GM23338 (cell line): Measurements from ENCODE around the gene RIF1. TPM values are rescaled to one million over a fixed set of nuclear protein-coding genes. Genes with fewer than 3 reads are reported as not detected.

ENCODE experiments used
- ATAC-seq: fragments of 200-7000 bp; cut with Tn5 transposase; 3 replicates; pipeline ENCODE4 v1.9.1; 2020
- DNase-seq: peaks from one replicate; pipeline ENCODE4 v3.0.0-alpha.2; 2015; ENCODE audit warnings: low spot score
- H2AFZ ChIP-seq: fragments of 200-600 bp; sonication (generic); 2 replicates; pipeline ENCODE4 v1.8.0; 2016; ENCODE audit warnings: antibody characterized with exemption, mild to moderate bottlenecking, moderate library complexity
- H3F3A ChIP-seq: fragments of 200-600 bp; sonication (generic); replicated peaks from 2 replicates; pipeline ENCODE4 v1.8.0; 2017; ENCODE audit warnings: antibody characterized with exemption, mixed run types, low read depth
- H3K27ac ChIP-seq: fragments of 200-600 bp; sonication (generic); 2 replicates; pipeline ENCODE4 v1.6.1; 2016; ENCODE audit warnings: low read depth
- H3K27me3 ChIP-seq: fragments of 200-600 bp; sonication (generic); 2 replicates; pipeline ENCODE4 v1.8.0; 2016; ENCODE audit warnings: mild to moderate bottlenecking, mixed run types, moderate library complexity; ENCODE audit not compliant: insufficient read depth
- H3K36me3 ChIP-seq: fragments of 200-600 bp; sonication (generic); 2 replicates; pipeline ENCODE4 v1.8.0; 2016; ENCODE audit warnings: mild to moderate bottlenecking; ENCODE audit not compliant: insufficient read depth
- H3K4me1 ChIP-seq: fragments of 200-600 bp; sonication (generic); 2 replicates; pipeline ENCODE4 v1.8.0; 2016; ENCODE audit warnings: mild to moderate bottlenecking, moderate library complexity; ENCODE audit not compliant: insufficient read depth
- H3K4me2 ChIP-seq: fragments of 200-600 bp; sonication (generic); 2 replicates; pipeline ENCODE4 v1.7.1; 2017; ENCODE audit warnings: mixed run types
- H3K4me3 ChIP-seq: fragments of 200-600 bp; sonication (generic); 2 replicates; pipeline ENCODE4 v1.6.1; 2016; ENCODE audit warnings: mixed run types
- H3K79me2 ChIP-seq: fragments of 200-600 bp; sonication (generic); replicated peaks from 2 replicates; pipeline ENCODE4 v1.8.0; 2017; ENCODE audit warnings: mild to moderate bottlenecking; ENCODE audit not compliant: insufficient read depth
- H3K9me2 ChIP-seq: fragments of 200-600 bp; sonication (generic); 2 replicates; pipeline ENCODE4 v1.8.0; 2017; ENCODE audit not compliant: insufficient read depth
- H4K20me1 ChIP-seq: fragments of 200-600 bp; sonication (generic); replicated peaks from 2 replicates; pipeline ENCODE4 v1.8.0; 2017; ENCODE audit warnings: mild to moderate bottlenecking; ENCODE audit not compliant: insufficient read depth
- H3K27ac Mint-ChIP-seq: 2 replicates; pipeline ENCODE4 v1.8.0; 2020; ENCODE audit warnings: inconsistent platforms, mild to moderate bottlenecking, moderate library complexity, mixed read lengths
- H3K27me3 Mint-ChIP-seq: 3 replicates; pipeline ENCODE4 v1.8.0; 2022; ENCODE audit warnings: low read depth, mild to moderate bottlenecking, moderate library complexity, mixed read lengths, inconsistent platforms; ENCODE audit not compliant: insufficient read depth, poor library complexity
- H3K36me3 Mint-ChIP-seq: 3 replicates; pipeline ENCODE4 v1.8.0; 2021; ENCODE audit warnings: low read depth, mild to moderate bottlenecking, inconsistent platforms, moderate library complexity, mixed read lengths
- H3K4me1 Mint-ChIP-seq: 3 replicates; pipeline ENCODE4 v1.8.0; 2020; ENCODE audit warnings: mild to moderate bottlenecking, inconsistent platforms, mixed read lengths
- H3K4me3 Mint-ChIP-seq: 3 replicates; pipeline ENCODE4 v1.8.0; 2021; ENCODE audit warnings: moderate library complexity, mild to moderate bottlenecking, inconsistent platforms, mixed read lengths
- H3K9me3 Mint-ChIP-seq: 3 replicates; pipeline ENCODE4 v1.8.0; 2020; ENCODE audit warnings: moderate library complexity, mild to moderate bottlenecking, inconsistent platforms, mixed read lengths
- CREB1 ChIP-seq: fragments of 250-450 bp; sonication (Bioruptor Pico); IDR thresholded peaks from 2 replicates; pipeline ENCODE4 v1.5.0; 2020; ENCODE audit warnings: low read depth, mild to moderate bottlenecking, moderate library complexity
- CTCF ChIP-seq, 2 experiments: fragments of 200-600 bp in 1 of 2; sonication (generic) in 1 of 2; conservative IDR thresholded peaks; 2 replicates each; pipeline versions ENCODE4 v1.5.1 to v1.6.1; 2016 to 2017; ENCODE audit warnings: antibody characterized with exemption in 2 of 2, low read depth in 2 of 2, mild to moderate bottlenecking in 2 of 2, moderate library complexity in 1 of 2
- ETS1 ChIP-seq: IDR thresholded peaks from 2 replicates; pipeline ENCODE4 v1.6.1; 2016; ENCODE audit warnings: antibody characterized with exemption
- EZH2phosphoT487 ChIP-seq: fragments of 200-600 bp; sonication (generic); IDR thresholded peaks from one replicate; pipeline ENCODE4 v1.8.1; 2018; ENCODE audit warnings: antibody characterized with exemption; ENCODE audit not compliant: unreplicated experiment
- JUNB ChIP-seq: IDR thresholded peaks from one replicate; pipeline ENCODE4 v1.6.1; 2016; ENCODE audit warnings: antibody characterized with exemption; ENCODE audit not compliant: unreplicated experiment
- NANOG ChIP-seq: IDR thresholded peaks from 2 replicates; pipeline ENCODE4 v1.6.1; 2016; ENCODE audit warnings: antibody characterized with exemption, borderline replicate concordance
- POLR2AphosphoS5 ChIP-seq: IDR thresholded peaks from 2 replicates; pipeline ENCODE4 v1.6.1; 2016; ENCODE audit warnings: antibody characterized with exemption, low read depth
- REST ChIP-seq: IDR thresholded peaks from one replicate; pipeline ENCODE4 v1.6.1; 2018; ENCODE audit warnings: antibody characterized with exemption; ENCODE audit not compliant: unreplicated experiment
- STAT1 ChIP-seq: IDR thresholded peaks from one replicate; pipeline ENCODE4 v1.6.1; 2016; ENCODE audit warnings: antibody characterized with exemption; ENCODE audit not compliant: unreplicated experiment
- ZNF114 ChIP-seq: fragments of 250-450 bp; sonication (Bioruptor Pico); IDR thresholded peaks from 2 replicates; pipeline ENCODE4 v1.5.0; 2020; ENCODE audit warnings: mild to moderate bottlenecking, moderate library complexity
- ZNF331 ChIP-seq: fragments of 250-450 bp; sonication (Bioruptor Pico); IDR thresholded peaks from 2 replicates; pipeline ENCODE4 v1.5.0; 2020; ENCODE audit warnings: low read depth, mild to moderate bottlenecking, moderate library complexity
- ZNF462 ChIP-seq: fragments of 250-450 bp; sonication (Bioruptor Pico); IDR thresholded peaks from 2 replicates; pipeline ENCODE4 v1.5.0; 2020; ENCODE audit warnings: mild to moderate bottlenecking, moderate library complexity
- polyA plus RNA-seq: library from polyadenylated mRNA; unstranded; fragments of >200 nt; fragmentation: Nextera tagmentation; extraction: Ambion mirVana; gene quantifications from 2 replicates; pipeline ENCODE4 v1.2.1, GENCODE V29; 2016
- total RNA-seq: library from RNA; depleted of rRNA; stranded (reverse); fragments of >200 nt; shearing (Covaris generic); gene quantifications from 2 replicates; pipeline ENCODE4 v1.2.3, GENCODE V29; 2014

Gene RIF1
- total and polyA plus RNA-seq, 2 experiments from 2014 or later: 68.5 to 134 TPM

- no peak for TF ChIP-seq ZNF462 (CRISPR knock-in tag)
These were observed 88.5 kb downstream of the RIF1 start (continued) for GRCh38 chr2:151498178-151498577.

GRCh38 chr2:151506170-151506569 lies 96.5 kb downstream of the RIF1 start:
- Mint-ChIP-seq H3K4me3 (no peak overlapping the region), H3K27me3 (peaks cover 2% of the 10 kb centered on the region), H3K9me3 (no peaks in the 10 kb centered on the region), H3K36me3 (no peaks in the 10 kb centered on the region), H3K27ac (no peak overlapping the region), H3K4me1 (peaks cover 3% of the 10 kb centered on the region; the same call in 1 of the 3 replicates)
- H3K4me1 ChIP-seq: peaks cover 5% of the 10 kb centered on the region; the same call in 1 of the 2 replicates
- no peak overlapping the region for H3K27ac ChIP-seq
- H3K36me3 ChIP-seq: no peaks in the 10 kb centered on the region
- no peak overlapping the region for H2AFZ ChIP-seq
- DNase-seq (no peak), ATAC-seq (no peak)
- H3K4me3 ChIP-seq: no peak overlapping the region
- no peak overlapping the region for H3K4me2 ChIP-seq
- H3K79me2 ChIP-seq: no peaks in the 10 kb centered on the region
- H4K20me1 ChIP-seq: no peaks in the 10 kb centered on the region
- no peaks in the 10 kb centered on the region for H3F3A ChIP-seq
- H3K27me3 ChIP-seq: no peaks in the 10 kb centered on the region
- H3K9me2 ChIP-seq: no peaks in the 10 kb centered on the region
- TF ChIP-seq ZNF331 (no peak), REST (no peak), EZH2phosphoT487 (no peak), STAT1 (no peak), ZNF114 (CRISPR knock-in tag) (no peak), JUNB (no peak), NANOG (no peak), POLR2AphosphoS5 (no peak), ETS1 (no peak), CREB1 (CRISPR knock-in tag) (no peak), CTCF (conservative IDR thresholded peaks at IDR 0.05; ENCODE audit: low read depth in 2 of 2) (no peak)
